PC-3 (cell line): ENCODE results near the gene SYT9. TPM values are rescaled to one million over a fixed set of nuclear protein-coding genes. Genes with fewer than 3 reads are reported as not detected.

ENCODE experiments used
- ATAC-seq: fragments of 200-7000 bp; cut with Tn5 transposase; 2 replicates; pipeline ENCODE4 v1.9.1; 2020; ENCODE audit warnings: mild to moderate bottlenecking, moderate library complexity
- BruUV-seq: library from RNA; stranded (reverse); fragments of 400-500 nt; replicated peaks from 2 replicates; lab custom pipeline; 2021; lab: Mats Ljungman, UMichigan
- CTCF ChIA-PET: fragments of 300-600 bp; sonication (Branson Sonifier 250); formaldehyde crosslinking; loops from one replicate; lab custom pipeline; 2022; ENCODE audit warnings: antibody characterized with exemption; lab: Charles Lee
- POLR2A ChIA-PET: fragments of 300-600 bp; sonication (Branson Sonifier 250); formaldehyde crosslinking; loops from one replicate; lab custom pipeline; 2022; ENCODE audit warnings: antibody characterized with exemption; ENCODE audit not compliant: unreplicated experiment; lab: Charles Lee
- DNase-seq: peaks from one replicate; pipeline ENCODE4 v3.0.0-alpha.2; 2015
- H2AFZ ChIP-seq: fragments of 300-600 bp; sonication (generic); 2 replicates; pipeline ENCODE4 v1.6.0; 2016; ENCODE audit warnings: antibody characterized with exemption, low read length
- H3F3A ChIP-seq: fragments of 300-600 bp; sonication (generic); one replicate; pipeline ENCODE4 v1.6.0; 2017; ENCODE audit warnings: antibody characterized with exemption, low read length, control low read depth, mild to moderate bottlenecking; ENCODE audit not compliant: unreplicated experiment
- H3K27ac ChIP-seq: fragments of 300-600 bp; sonication (generic); 2 replicates; pipeline ENCODE4 v1.5.1; 2016; ENCODE audit warnings: mild to moderate bottlenecking, low read length
- H3K27me3 ChIP-seq: fragments of 300-600 bp; sonication (generic); 2 replicates; pipeline ENCODE4 v1.6.1; 2016; ENCODE audit warnings: low read length, mixed read lengths
- H3K36me3 ChIP-seq: fragments of 300-600 bp; sonication (generic); 2 replicates; pipeline ENCODE4 v1.6.1; 2016; ENCODE audit warnings: low read depth, mixed run types, low read length, mixed read lengths
- H3K4me1 ChIP-seq: fragments of 300-600 bp; sonication (generic); 2 replicates; pipeline ENCODE4 v1.5.1; 2016; ENCODE audit warnings: low read length; ENCODE audit not compliant: insufficient read depth
- H3K4me2 ChIP-seq: fragments of 300-600 bp; sonication (generic); 2 replicates; pipeline ENCODE4 v1.6.0; 2016; ENCODE audit warnings: low read length
- H3K4me3 ChIP-seq: fragments of 300-600 bp; sonication (generic); 2 replicates; pipeline ENCODE4 v1.5.1; 2016; ENCODE audit warnings: mild to moderate bottlenecking, low read length, mixed read lengths
- H3K79me2 ChIP-seq: fragments of 300-600 bp; sonication (generic); 2 replicates; pipeline ENCODE4 v1.6.1; 2017; ENCODE audit warnings: low read length, mixed read lengths
- H3K9ac ChIP-seq: fragments of 300-600 bp; sonication (generic); 2 replicates; pipeline ENCODE4 v1.6.0; 2016; ENCODE audit warnings: mild to moderate bottlenecking, low read length
- H3K9me2 ChIP-seq: fragments of 300-600 bp; sonication (generic); replicated peaks from 2 replicates; pipeline ENCODE4 v1.6.1; 2016; ENCODE audit warnings: mixed run types, low read length, mixed read lengths
- H3K9me3 ChIP-seq: fragments of 300-600 bp; sonication (generic); 2 replicates; pipeline ENCODE4 v1.6.1; 2016; ENCODE audit warnings: low read length, mixed read lengths
- H4K20me1 ChIP-seq: fragments of 300-600 bp; sonication (generic); 2 replicates; pipeline ENCODE4 v1.6.1; 2016; ENCODE audit warnings: low read length, mixed read lengths
- EZH2 ChIP-seq: fragments of 300-600 bp; sonication (generic); IDR thresholded peaks from one replicate; pipeline ENCODE4 v1.6.1; 2017; ENCODE audit warnings: antibody characterized with exemption, mild to moderate bottlenecking, low read length; ENCODE audit not compliant: unreplicated experiment
- EZH2phosphoT487 ChIP-seq: fragments of 300-600 bp; sonication (generic); IDR thresholded peaks from 2 replicates; pipeline ENCODE4 v1.6.1; 2018; ENCODE audit warnings: mild to moderate bottlenecking, antibody characterized with exemption, low read length, borderline replicate concordance
- intact Hi-C: fragments of 100-400 bp; cut with micrococcal nuclease; formaldehyde crosslinking; loops from 2 replicates; pipeline ENCODE4 v1.9.0; 2023
- total RNA-seq: library from RNA; depleted of rRNA; stranded (reverse); fragments of >200 nt; gene quantifications from 2 replicates; pipeline ENCODE4 v1.2.3, GENCODE V29; 2014
- TF ChIP-seq, protein P1 (sequence below): fragments of 300-600 bp; sonication (generic); conservative IDR thresholded peaks from 2 replicates; pipeline ENCODE4 v1.5.1; 2017; ENCODE audit warnings: antibody characterized with exemption, low read depth, mild to moderate bottlenecking, low read length

SYT9 gene
- total RNA-seq, 1 experiment from 2014 or later, result 6.3 TPM

DNA sequence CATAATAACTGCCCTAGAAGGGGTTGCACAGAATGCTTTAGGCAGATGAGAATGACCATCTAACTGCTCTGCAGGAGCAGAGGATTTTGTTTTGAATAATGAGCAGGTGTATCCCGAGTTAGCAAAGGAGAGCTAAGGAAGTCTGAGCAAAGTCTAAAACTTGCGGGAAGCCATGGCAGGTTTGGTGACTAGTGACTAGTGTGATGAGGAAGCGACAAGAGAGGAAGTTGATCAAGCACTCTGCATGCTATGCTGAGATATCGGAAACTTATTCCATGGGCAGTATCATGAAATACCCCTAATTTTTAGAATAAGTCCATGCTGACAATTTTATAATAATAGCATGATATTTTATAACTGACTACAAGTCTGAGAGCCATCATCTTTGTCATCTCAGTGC, 246.5 kb downstream of the SYT9 start:
- no peaks in the 10 kb centered on the region for H3K9me3 ChIP-seq
- H3K4me1 ChIP-seq, result no peaks in the 10 kb centered on the region
- intact Hi-C loops, result no loop called here
- CTCF ChIA-PET, result no interaction called here
- POLR2A ChIA-PET, result no interaction called here
- H3F3A ChIP-seq, result no peaks in the 10 kb centered on the region
- no peak overlapping the region for H3K27ac ChIP-seq
- no peaks in the 10 kb centered on the region for H4K20me1 ChIP-seq
- BruUV-seq, result no TSS peak
- H3K9ac ChIP-seq, result no peak overlapping the region
- no peak for TF ChIP-seq EZH2phosphoT487
- no peak for TF ChIP-seq EZH2
- ATAC-seq, result no peak
- H2AFZ ChIP-seq, result no peak overlapping the region
- H3K4me2 ChIP-seq, result no peak overlapping the region
- DNase-seq, result no peak
- no peak overlapping the region for H3K4me3 ChIP-seq
- H3K36me3 ChIP-seq, result no peaks in the 10 kb centered on the region
- no peaks in the 10 kb centered on the region for H3K9me2 ChIP-seq
- H3K79me2 ChIP-seq, result no peaks in the 10 kb centered on the region
- peaks cover 33% of the 10 kb centered on the region for H3K27me3 ChIP-seq

DNA sequence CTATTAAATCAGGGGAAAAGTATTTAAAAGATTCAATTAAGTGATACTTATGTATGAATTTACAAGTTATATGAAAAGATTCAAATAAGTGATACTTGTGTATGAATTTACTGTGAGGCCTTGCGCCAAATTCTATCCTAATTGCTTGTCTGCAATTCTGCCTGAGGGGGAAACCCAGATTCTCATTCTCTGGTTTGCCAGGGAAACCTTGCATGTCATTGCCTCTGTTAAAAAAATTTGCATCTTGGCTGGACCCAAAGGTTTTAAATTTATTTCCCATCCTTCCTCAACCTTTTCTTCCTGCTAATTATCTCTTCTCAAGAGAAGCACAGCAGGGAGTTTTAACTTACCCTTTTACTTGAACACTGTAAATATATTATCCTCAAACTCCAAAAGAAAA, 247.4 kb downstream of the SYT9 start:
- no peaks in the 10 kb centered on the region for H3K79me2 ChIP-seq
- H3K4me1 ChIP-seq, result no peaks in the 10 kb centered on the region
- no peak overlapping the region for H3K27ac ChIP-seq
- TF ChIP-seq, protein P1, sequence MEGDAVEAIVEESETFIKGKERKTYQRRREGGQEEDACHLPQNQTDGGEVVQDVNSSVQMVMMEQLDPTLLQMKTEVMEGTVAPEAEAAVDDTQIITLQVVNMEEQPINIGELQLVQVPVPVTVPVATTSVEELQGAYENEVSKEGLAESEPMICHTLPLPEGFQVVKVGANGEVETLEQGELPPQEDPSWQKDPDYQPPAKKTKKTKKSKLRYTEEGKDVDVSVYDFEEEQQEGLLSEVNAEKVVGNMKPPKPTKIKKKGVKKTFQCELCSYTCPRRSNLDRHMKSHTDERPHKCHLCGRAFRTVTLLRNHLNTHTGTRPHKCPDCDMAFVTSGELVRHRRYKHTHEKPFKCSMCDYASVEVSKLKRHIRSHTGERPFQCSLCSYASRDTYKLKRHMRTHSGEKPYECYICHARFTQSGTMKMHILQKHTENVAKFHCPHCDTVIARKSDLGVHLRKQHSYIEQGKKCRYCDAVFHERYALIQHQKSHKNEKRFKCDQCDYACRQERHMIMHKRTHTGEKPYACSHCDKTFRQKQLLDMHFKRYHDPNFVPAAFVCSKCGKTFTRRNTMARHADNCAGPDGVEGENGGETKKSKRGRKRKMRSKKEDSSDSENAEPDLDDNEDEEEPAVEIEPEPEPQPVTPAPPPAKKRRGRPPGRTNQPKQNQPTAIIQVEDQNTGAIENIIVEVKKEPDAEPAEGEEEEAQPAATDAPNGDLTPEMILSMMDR, result no peak
- TF ChIP-seq EZH2, result no peak
- TF ChIP-seq EZH2phosphoT487, result no peak
- H3K9me2 ChIP-seq, result no peaks in the 10 kb centered on the region
- no peak overlapping the region for H3K4me3 ChIP-seq
- BruUV-seq, result no TSS peak
- intact Hi-C loops, result no loop called here
- no peak overlapping the region for H3K9ac ChIP-seq
- ChIA-PET CTCF (no interaction called here), POLR2A (no interaction called here)
- no peak overlapping the region for H2AFZ ChIP-seq
- no peak overlapping the region for H3K4me2 ChIP-seq
- no peaks in the 10 kb centered on the region for H4K20me1 ChIP-seq
- H3K27me3 ChIP-seq, result peaks cover 32% of the 10 kb centered on the region
- H3F3A ChIP-seq, result no peaks in the 10 kb centered on the region
- DNase-seq (no peak), ATAC-seq (no peak)
- H3K9me3 ChIP-seq, result no peaks in the 10 kb centered on the region
- no peaks in the 10 kb centered on the region for H3K36me3 ChIP-seq

DNA sequence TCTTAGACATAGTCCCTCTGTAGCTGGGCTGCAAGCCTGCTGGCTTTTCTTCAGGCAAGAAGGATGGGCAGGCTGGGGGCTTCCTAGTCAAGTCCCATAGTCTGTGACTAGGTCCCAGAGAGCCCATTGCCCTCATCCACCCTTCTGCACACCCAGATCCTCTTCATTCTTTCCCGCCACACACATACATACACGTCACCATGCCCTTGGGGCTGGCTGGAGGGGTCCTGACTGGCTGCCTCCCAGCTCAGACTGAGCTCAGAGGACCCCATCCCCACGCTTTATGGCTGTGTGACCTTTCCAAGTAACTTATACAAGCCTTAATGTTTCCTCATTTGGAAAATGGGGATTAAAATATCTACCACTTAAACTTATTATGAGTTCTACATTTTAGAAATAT, 248.5 kb downstream of the SYT9 start:
- ATAC-seq, result no peak
- no TSS peak for BruUV-seq
- Histone ChIP-seq H3K4me3 (no peak overlapping the region), H3K27ac (no peak overlapping the region), H3K36me3 (no peaks in the 10 kb centered on the region), H3K9me3 (no peaks in the 10 kb centered on the region), H3K4me1 (no peaks in the 10 kb centered on the region), H2AFZ (no peak overlapping the region), H4K20me1 (no peaks in the 10 kb centered on the region), H3K9ac (no peak overlapping the region), H3K9me2 (no peaks in the 10 kb centered on the region), H3K27me3 (peaks cover 27% of the 10 kb centered on the region), H3K79me2 (no peaks in the 10 kb centered on the region), H3F3A (no peaks in the 10 kb centered on the region), H3K4me2 (no peak overlapping the region)
- ChIA-PET POLR2A (no interaction called here), CTCF (no interaction called here)
- DNase-seq, result no peak
- intact Hi-C loops, result no loop called here
- TF ChIP-seq EZH2phosphoT487 (no peak), EZH2 (no peak)
- TF ChIP-seq, protein P1, result no peak
